Ishikawa (cell line): ENCODE measurements around the gene RTN4RL1.

Experiments used
- CEBPB ChIP-seq: IDR thresholded peaks from 2 replicates; pipeline ENCODE4 v1.6.1; 2012
- CREB1 ChIP-seq: IDR thresholded peaks from 2 replicates; pipeline ENCODE4 v1.6.1; 2012; ENCODE audit warnings: low read depth
- EGR1 ChIP-seq: IDR thresholded peaks from 2 replicates; pipeline ENCODE4 v1.6.1; 2012
- EP300 ChIP-seq: IDR thresholded peaks from 2 replicates; pipeline ENCODE4 v1.6.1; 2012; ENCODE audit warnings: borderline replicate concordance
- FOXM1 ChIP-seq: IDR thresholded peaks from 2 replicates; pipeline ENCODE4 v1.6.1; 2012; ENCODE audit warnings: low read depth, borderline replicate concordance
- MAX ChIP-seq: IDR thresholded peaks from 2 replicates; pipeline ENCODE4 v1.6.1; 2012
- NFIC ChIP-seq: IDR thresholded peaks from 2 replicates; pipeline ENCODE4 v1.6.1; 2012
- RAD21 ChIP-seq: IDR thresholded peaks from 2 replicates; pipeline ENCODE4 v1.6.1; 2012; ENCODE audit warnings: low read depth
- REST ChIP-seq: IDR thresholded peaks from 2 replicates; pipeline ENCODE4 v1.6.1; 2012; ENCODE audit warnings: low read depth, mild to moderate bottlenecking
- TAF1 ChIP-seq: IDR thresholded peaks from 2 replicates; pipeline ENCODE4 v1.6.1; 2012; ENCODE audit warnings: low read depth, mild to moderate bottlenecking
- TCF12 ChIP-seq: IDR thresholded peaks from 2 replicates; pipeline ENCODE4 v1.6.1; 2012; ENCODE audit warnings: low read depth
- TEAD4 ChIP-seq: IDR thresholded peaks from 2 replicates; pipeline ENCODE4 v1.6.1; 2012
- USF1 ChIP-seq: IDR thresholded peaks from 2 replicates; pipeline ENCODE4 v1.6.1; 2012
- YY1 ChIP-seq: IDR thresholded peaks from 2 replicates; pipeline ENCODE4 v1.6.1; 2012; ENCODE audit warnings: low read depth
- ZBTB7A ChIP-seq: IDR thresholded peaks from 2 replicates; pipeline ENCODE4 v1.6.1; 2012; ENCODE audit warnings: low read depth

The RTN4RL1 gene

GRCh38 chr17:1959871-1960544, 65.1 kb downstream of the RTN4RL1 start:
- TF ChIP-seq USF1 (no peak), MAX (no peak), ZBTB7A (no peak), NFIC (no peak), EP300 (no peak), TAF1 (no peak), YY1 (no peak)

GRCh38 chr17:1958134-1958881, 66.8 kb downstream of the RTN4RL1 start:
- TF ChIP-seq TCF12 (no peak), MAX (no peak), TAF1 (no peak), CEBPB (no peak), USF1 (no peak), RAD21 (no peak), EGR1 (no peak), YY1 (no peak), EP300 (no peak), ZBTB7A (no peak), NFIC (no peak), FOXM1 (no peak), TEAD4 (no peak), REST (no peak), CREB1 (no peak)

- TF ChIP-seq EGR1 (no peak), CREB1 (no peak), FOXM1 (no peak), TAF1 (no peak), NFIC (no peak), EP300 (no peak)
Observed at GRCh38 chr17:1957037-1957436, 68.1 kb downstream of the RTN4RL1 start.

GRCh38 chr17:1956134-1956533, 69.0 kb downstream of the RTN4RL1 start:
- TF ChIP-seq RAD21, result no peak
- TF ChIP-seq EGR1, result no peak
- TF ChIP-seq YY1, result no peak
- TF ChIP-seq TEAD4, result no peak
- no peak for TF ChIP-seq NFIC
- no peak for TF ChIP-seq MAX
- no peak for TF ChIP-seq REST
- no peak for TF ChIP-seq CREB1
- no peak for TF ChIP-seq CEBPB
- TF ChIP-seq ZBTB7A, result no peak

- TF ChIP-seq FOXM1 (no peak), TAF1 (no peak), CREB1 (no peak), YY1 (no peak), CEBPB (no peak), MAX (no peak), NFIC (no peak), EP300 (no peak), REST (no peak), TEAD4 (no peak), USF1 (no peak), EGR1 (no peak), ZBTB7A (no peak), TCF12 (no peak), RAD21 (no peak)
Observed at GRCh38 chr17:1953831-1954230, 71.3 kb downstream of the RTN4RL1 start.
